GM21619 (cell line): ENCODE results near the gene INSL3.
"Not testable (repeated sequence)": the region's sequence is repeated elsewhere in the genome, so short reads cannot be mapped to it uniquely, and the experiment has no call there.

ENCODE experiments used
- ATAC-seq: cut with Tn5 transposase; IDR thresholded peaks from one replicate; pipeline ENCODE4 v1.9.1; 2021; ENCODE audit not compliant: unreplicated experiment

The INSL3 gene

DNA sequence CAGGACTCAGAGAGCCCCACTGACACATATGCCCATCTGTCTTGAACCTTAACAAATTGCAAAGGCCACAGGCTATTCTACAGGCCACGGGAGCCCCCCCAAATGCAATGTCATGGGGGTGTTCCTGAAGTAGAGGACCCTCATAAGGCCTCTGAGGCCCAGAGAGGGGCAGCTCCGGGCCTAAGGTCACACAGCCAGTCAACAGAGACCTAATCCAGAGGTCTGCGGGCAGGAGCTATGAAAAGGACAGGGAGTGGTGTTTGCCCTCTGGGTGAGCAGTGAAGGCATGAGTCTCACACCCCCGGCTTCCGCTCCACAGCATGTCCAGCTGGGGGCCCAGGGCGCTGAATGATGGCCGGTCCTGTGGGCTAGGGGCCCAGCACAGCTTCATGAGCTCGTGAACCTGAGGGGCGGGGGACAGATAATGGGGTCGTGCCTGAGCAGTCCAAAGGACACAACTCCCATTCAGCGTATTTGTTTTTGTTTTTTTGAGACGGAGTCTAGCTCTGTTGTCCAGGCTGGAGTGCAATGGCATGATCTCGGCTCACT, 5.3 kb upstream of the INSL3 start:
- ATAC-seq: no peak

DNA sequence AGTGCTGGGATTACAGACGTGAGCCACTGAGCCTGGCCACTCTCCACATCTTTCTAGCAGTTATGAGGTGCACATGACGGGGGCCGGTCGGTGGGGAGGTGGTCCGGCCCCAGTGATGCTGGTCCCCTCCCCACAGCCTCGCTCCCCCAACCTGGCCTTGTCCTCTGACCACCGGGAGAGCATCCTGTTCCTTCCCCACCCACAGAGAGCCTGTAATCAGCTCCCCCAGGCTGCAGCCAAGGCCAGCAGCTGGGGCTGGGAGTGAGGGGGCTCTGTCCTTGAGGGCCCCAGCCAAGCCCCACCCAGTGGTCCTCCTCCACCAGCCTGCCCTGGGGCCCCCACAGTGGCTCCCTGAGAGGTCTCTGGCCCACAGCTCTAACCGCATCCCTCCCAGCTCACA, 3.0 kb upstream of the INSL3 start:
- ATAC-seq: no peak

DNA sequence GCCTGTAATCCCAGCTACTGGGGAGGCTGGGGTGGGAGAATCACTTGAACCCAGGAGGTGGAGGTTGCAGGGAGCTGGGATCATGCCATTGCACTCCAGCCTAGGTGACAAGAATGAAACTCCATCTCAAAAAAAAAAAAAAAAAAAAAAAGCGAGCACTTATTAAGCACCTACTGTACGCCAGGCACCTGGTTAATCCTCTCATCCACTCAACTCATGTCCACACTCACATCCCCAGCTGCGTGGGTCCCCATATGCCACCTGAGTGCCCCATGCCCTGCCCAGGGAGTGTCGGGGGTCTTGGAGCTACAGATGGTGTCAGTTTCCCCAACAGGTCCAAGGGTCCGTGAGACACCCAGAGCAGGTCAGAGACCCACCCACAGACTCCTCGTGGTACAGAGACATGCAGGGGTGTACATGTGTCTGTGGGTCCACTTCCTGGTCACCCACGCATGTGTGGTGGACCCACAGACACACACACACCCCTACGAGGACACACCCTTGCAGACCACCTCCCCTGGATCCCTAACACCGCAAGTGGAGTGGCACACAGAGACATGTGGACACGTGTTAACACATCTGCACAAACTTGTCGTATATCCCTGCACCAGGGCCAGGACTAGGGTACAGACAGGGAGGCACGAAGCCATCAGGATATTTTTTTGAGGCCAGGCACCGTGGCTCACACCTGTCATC, 3.5 kb downstream of the INSL3 start:
- no peak for ATAC-seq

- ATAC-seq: no peak
These were observed 9.2 kb downstream of the INSL3 start for GRCh38 chr19:17812099-17812498.

DNA sequence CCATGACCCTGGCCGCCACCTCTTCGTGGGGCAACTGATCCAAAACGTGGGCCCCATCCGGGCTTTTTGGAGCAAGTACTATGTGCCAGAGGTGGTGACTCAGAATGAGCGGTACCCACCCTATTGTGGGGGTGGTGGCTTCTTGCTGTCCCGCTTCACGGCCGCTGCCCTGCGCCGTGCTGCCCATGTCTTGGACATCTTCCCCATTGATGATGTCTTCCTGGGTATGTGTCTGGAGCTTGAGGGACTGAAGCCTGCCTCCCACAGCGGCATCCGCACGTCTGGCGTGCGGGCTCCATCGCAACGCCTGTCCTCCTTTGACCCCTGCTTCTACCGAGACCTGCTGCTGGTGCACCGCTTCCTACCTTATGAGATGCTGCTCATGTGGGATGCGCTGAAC, 9.6 kb downstream of the INSL3 start:
- ATAC-seq: no peak

GRCh38 chr19:17811103-17811502, 10.2 kb downstream of the INSL3 start:
- no peak for ATAC-seq

DNA sequence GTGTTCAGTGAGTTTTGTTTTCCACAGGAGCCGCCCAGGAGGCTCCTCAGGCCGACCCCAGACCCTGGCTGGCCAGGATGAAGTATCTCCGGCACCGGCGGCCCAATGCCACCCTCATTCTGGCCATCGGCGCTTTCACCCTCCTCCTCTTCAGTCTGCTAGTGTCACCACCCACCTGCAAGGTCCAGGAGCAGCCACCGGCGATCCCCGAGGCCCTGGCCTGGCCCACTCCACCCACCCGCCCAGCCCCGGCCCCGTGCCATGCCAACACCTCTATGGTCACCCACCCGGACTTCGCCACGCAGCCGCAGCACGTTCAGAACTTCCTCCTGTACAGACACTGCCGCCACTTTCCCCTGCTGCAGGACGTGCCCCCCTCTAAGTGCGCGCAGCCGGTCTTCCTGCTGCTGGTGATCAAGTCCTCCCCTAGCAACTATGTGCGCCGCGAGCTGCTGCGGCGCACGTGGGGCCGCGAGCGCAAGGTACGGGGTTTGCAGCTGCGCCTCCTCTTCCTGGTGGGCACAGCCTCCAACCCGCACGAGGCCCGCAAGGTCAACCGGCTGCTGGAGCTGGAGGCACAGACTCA, 13.5 kb downstream of the INSL3 start:
- ATAC-seq: no peak

GRCh38 chr19:17806945-17807344, 14.4 kb downstream of the INSL3 start:
- ATAC-seq: no peak

- no peak for ATAC-seq
These were observed 15.9 kb downstream of the INSL3 start for GRCh38 chr19:17805427-17805826.

DNA sequence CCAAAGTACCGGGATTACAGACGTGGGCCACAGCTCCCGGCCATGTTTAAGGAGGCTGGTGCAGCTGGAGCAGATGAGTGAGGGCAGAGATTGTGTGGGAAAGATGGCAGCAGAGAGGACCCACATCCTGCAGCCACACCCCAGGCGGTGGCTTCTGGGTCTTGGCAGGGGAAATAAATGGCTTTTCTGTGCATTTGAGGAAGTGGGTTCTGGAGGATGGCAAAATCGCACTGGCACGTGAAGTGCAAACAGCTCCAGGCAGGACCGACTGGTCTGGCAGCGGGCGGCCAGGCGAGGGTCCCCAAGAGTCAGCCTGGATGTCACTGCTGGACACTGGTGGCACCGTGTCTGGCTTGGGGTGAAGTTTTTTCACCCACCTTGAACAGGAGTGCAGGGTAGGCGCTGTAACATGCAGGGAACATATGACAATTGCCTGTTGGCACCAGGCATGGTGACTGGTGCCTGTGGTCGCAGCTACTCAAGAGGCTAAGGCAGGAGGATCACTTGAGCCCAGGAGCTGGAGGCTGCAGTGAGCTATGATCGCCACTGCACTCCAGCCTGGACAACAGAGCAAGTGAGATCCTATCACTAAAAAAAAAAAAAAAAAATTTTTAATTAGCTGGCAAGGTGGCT, 17.9 kb downstream of the INSL3 start:
- no peak for ATAC-seq

DNA sequence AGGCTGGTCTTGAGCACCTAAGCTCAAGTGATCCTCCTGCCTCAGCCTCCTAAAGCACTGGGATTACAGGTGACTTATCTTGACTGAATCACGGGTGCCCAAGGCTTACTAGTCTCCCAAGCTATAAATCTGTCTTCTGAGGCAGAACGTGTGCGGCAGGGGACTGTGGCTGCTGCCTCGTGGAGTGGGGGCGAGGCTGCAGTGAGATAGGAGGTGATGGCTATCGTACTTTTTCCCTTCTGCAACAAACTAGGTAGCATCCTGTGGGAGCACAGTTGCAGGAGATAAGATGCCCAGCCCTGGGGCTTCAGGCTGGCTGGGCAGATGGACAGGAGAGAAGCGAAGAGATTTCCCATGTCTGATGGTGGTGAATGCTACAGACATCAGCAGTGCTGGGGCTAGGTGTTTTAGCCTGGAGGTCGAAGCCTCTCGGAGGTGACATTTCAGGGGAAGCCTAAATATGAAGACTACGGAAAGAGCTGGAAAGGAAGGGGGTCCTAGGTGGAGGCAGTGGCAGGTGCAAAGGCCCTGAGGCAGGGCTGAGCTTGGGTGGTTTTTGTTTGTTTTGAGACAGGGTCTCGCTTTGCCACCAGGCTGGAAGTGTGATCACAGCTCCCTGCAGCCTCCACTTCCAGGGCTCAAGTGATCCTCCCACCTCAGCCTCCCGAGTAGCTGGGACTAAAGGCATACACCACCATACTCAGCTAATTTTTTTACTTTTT, 19.0 kb downstream of the INSL3 start:
- ATAC-seq: no peak

DNA sequence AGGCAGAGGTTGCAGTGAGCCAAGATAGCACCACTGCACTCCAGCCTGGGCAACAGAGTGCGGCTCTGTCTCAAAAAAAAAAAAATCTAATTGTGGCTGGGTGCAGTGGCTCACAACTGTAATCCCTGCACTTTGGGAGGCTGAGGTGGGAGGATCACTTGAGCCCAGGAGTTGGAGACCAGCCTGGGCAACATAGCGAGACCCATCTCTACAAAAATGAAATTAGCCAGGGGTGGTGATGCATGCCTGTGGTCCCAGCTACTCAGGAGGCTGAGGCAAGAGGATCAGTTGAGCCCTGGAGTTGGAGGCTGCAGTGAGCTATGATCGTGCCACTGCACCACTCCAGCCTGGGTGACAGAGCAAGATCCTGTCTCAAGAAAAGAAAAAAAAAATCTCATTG, 22.7 kb downstream of the INSL3 start:
- not testable (repeated sequence) for ATAC-seq

- no peak for ATAC-seq
These were observed 23.7 kb downstream of the INSL3 start for GRCh38 chr19:17797424-17798201.

- no peak for ATAC-seq
These were observed 24.4 kb downstream of the INSL3 start for GRCh38 chr19:17796838-17797423.

GRCh38 chr19:17796013-17796837, 25.1 kb downstream of the INSL3 start:
- ATAC-seq: no peak

DNA sequence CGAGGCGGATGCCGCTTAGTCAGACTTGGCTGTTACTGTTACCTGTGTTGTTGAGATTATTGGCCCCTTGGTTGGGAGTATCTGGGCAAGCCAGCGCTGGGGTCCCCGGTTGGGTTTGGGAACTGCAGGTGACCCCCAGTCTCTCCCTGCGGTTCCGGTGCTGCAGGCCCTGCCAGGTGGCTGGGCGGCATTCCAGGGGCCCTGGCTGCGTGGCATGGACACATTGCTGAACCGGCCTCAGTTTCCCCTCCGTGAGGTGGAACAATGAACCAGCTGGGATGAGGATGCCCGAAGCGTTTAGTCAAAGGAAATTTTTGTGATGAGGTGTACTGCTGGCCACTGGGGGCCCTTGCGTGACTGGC, 25.8 kb downstream of the INSL3 start:
- ATAC-seq: no peak

- no peak for ATAC-seq
These were observed 26.4 kb downstream of the INSL3 start, which contains the start of gene B3GNT3 for GRCh38 chr19:17794731-17795494. B3GNT3 (plus strand) TSS chr19:17795138; CDS start chr19:17807808, 12,670 bp downstream.

DNA sequence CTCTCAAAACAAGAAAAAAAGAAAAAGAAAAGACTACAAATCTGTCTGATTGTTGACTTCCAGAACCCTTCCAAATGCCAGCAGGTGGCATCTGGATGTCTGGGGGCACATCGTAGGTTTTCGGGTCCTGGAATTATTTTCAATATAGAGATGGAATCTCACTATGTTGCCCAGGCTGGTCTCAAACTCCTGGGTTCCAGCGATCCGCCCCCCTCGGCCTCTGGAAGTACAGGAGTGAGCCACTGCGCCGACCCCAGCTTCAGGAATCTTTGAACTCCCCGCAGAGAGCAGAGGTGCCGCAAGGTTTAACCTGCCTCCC, 26.9 kb downstream of the INSL3 start:
- no peak for ATAC-seq
